NCI-H524 (cell line): ENCODE results near the gene TRPC6.

ENCODE experiments used
- DNase-seq, 2 experiments: peaks; one replicate each; lab custom pipeline; 2025; lab: John Stamatoyannopoulos, UW

TRPC6 gene

GRCh38 chr11:101583251-101584128 is at the start of gene TRPC6:
Gene TRPC6, minus strand, starts transcription at chr11:101584007. Its CDS starts 504 bp downstream, at chr11:101583503.
- peak in 1 of 2 experiments; percentile 7 for DNase-seq

DNA sequence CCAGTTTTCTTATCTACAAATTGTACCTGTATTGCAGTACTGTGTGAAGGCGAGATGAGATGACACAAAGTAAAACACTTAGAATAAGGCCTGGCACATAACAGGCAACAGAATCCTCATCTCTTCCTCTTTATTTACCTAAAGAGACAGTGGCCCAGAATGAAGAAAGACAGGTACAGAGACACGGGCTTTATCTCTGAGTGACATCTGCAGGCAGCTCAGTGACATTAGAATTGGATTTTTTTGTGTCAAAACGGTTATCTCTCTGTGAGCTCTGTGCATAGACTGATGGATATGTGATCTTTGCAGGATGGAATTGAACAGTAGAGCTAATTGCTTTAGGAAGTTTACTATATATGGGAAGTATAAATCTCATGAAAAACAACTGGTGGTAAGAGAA is 36.2 kb upstream of the TRPC6 start:
- DNase-seq, result no peak

DNA sequence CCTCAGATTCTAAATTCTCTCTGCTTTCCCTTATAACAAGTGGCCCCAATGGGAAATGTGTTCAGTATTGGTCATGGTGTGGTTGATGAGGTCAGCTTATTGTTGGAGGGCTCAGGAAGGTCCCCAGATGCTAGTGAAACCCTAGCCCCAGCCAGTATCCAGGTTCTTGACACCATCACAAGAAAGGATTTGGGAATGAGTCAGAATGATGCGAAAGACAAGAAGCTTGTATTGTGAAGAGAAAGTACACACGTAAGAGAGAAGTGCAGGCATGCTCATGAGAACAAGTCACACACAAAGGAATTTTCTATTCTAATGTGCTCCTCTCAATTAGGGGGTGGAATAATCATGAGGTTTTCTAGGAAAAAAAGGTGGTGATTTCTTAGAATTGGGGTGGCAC is 34.9 kb upstream of the TRPC6 start:
- no peak for DNase-seq

DNA sequence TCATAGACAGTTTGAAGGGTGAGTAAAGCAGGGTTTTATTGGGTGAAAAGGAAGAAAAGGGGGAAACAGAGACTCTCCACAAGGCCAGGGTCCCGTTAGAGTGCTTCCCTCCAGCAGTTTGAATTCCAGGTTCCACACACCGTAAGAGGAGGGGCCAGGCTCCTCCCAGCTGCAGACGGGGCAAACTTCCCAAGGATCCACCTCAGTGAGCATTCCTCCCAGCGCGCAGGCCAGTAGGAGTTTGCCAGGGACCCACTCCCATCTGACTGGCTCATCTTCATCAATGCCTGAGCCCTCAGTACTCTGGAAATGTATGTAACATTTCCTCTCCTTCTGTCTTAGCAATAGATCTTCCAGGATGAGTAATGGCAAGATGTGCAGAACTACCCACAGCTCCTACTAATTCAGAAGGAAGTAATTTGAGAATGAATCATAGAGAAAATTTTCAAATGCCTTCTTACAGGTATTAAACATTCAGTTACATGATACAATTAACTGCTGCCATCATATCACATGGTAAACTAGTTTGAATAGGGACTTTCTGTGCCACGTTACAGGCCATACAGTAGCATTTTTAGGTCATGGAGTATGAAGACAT is 34.0 kb upstream of the TRPC6 start:
- DNase-seq, result no peak

DNA sequence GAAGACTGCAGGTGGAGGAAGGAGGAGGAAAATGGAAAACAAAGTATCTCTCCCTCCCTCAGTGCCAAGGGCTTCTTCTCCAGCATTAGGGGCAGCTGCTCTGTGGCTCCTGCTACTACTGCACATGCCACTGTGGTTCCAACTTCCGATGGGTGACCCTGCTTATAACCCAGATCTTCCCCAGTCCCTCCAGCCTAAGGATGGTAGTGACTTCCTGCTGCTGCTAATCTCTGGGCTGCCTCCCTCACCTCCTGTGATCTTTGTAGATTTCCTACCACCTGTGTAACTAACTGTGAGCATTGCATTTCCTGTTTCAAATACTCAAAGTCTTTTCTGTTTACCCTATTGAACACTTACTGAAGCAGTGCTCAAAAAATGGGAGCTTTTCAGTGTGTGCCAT is 28.7 kb upstream of the TRPC6 start:
- DNase-seq, result no peak

DNA sequence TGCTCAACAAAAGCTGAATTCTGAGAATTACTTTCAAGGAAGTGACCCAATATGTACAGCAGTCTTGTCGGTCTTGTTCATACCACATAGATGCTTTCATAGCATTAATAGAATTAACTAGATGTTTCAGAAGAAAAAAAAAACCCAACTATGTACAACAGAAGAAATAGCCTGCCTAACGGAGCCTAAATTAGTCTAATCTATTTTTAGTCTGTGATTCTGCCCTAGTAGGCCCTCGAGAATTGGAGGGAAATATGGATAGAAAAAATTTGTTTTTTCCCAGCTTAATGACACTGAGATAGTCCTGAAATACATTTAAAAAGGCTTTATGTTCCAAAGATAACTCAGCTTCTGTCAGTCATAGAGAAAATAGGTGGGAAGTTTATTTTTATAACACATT is 17.1 kb upstream of the TRPC6 start:
- no peak for DNase-seq

GRCh38 chr11:101586965-101587364 is 3.2 kb upstream of the TRPC6 start:
- no peak for DNase-seq

GRCh38 chr11:101584655-101585054 is 848 bp upstream of the TRPC6 start:
- DNase-seq, result peak in 1 of 2 experiments; percentile 27

DNA sequence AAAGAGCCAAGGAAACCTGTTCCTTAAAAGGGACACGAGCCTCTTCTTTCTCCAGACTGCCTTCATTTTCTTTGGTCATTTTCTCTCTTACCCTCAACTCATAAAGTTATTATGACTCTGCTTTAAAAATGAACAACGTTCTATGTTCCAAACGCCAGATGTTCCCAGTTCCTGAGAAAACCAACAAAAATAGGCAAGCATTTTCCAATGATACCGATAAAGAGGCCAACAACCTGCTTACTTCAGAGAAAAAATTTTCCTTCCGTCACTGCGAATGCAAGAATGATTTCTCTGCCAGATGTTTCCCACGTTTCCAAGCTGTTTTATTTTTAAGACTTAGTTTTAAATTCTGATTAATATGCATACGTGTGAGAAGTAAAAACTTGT is 315 bp upstream of the TRPC6 start:
- no peak for DNase-seq

GRCh38 chr11:101582989-101583250 is 887 bp downstream of the TRPC6 start:
- DNase-seq, result no peak

GRCh38 chr11:101582236-101582988 is 1.4 kb downstream of the TRPC6 start:
- DNase-seq, result no peak

DNA sequence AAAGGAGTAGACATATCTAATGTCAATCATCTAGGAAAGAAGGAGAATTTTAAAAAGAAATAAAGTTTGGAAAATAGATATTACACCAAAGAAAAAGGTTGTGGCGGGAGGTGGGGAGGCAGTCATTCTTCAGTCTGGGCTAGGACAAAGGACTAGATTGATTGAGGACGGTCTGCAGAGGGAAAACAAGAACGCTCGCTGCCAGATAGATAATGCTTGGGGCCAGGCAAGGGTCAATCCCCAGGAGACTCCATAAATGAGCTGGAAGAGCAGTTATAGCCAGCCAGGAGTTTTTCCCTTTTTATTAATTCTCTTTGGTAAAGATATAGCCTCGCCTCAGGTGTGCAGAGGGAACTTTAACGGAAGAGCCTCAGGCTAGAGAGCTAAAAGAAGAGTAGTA is 6.3 kb downstream of the TRPC6 start:
- DNase-seq, result no peak

- DNase-seq, result no peak
Observed at GRCh38 chr11:101576456-101576855, 7.4 kb downstream of the TRPC6 start.

DNA sequence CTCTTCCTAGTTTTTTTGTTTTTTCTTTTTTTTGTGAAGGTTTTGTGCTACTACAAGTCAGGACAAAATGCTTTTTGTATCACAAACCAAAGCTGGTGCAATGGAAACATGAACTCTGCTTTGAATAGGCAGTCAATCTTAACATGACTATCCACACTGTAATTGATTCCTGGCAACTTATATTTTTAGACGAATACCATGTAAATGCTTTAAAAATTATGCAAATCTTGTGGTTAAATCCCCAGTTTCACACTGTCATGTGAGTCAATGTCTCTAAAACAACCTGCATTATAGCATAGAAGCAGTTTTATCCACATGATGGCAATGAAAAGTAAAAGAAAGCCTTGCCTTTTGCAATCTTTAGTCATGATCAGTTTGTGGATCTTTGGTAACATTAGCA is 8.9 kb downstream of the TRPC6 start:
- DNase-seq, result no peak

DNA sequence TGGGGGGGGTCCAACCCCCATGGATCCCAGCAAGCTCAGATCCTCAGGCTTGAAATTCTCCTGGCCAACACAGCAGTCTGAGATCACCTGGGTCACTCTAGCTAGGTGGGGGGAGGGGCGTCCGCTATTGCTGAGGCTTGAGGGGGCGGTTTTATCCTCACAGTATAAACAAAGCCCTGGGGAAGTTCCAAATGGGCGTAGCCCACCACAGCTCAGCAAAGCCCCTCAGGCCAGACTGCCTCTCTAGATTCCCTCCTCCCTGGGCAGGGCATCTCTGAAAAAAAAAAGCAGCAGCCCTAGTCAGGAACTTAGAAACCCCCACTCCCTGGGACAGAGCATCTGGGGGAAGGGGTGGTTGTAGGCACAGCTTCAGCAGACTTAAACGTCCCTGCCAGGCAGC is 16.7 kb downstream of the TRPC6 start:
- DNase-seq, result no peak

DNA sequence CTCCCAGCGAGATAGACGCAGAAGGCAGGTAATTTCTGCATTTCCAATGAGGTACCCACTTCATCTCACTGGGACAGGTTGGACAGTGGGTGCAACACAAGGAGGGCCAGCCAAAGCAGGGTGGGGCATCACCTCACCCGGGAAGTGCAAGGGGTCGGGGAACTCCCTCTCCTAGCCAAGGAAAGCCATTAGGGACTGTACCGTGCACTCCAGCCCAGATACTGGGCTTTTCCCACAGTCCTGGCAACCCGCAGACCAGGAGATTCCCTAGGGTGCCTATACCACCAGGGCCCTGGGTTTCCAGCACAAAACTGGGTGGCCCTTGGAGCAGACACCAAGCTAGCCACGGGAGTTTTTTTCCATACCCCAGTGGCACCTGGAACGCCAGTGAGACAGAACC is 17.2 kb downstream of the TRPC6 start:
- DNase-seq, result no peak

- no peak for DNase-seq
Observed at GRCh38 chr11:101563166-101563565, 20.6 kb downstream of the TRPC6 start.

DNA sequence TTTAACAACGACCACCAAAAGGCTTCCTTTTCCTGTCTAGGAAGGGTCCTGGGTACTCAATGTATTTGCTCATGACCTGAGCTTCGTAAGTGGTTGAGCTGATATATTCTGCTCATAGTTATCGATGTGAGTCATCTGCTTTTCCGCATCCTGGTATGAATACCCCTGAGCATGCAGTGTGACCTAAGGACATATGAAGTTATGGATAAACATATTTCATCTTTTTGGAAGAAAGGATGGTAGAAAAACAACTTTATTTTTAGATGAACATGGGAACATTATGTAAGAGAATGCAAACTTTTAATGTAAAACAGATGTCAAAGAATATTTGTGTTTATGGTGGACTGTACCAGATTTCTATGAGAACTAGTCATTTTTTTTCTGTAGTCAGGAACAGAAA is 28.4 kb downstream of the TRPC6 start:
- no peak for DNase-seq

GRCh38 chr11:101553891-101554292 is 29.9 kb downstream of the TRPC6 start:
- DNase-seq, result no peak

DNA sequence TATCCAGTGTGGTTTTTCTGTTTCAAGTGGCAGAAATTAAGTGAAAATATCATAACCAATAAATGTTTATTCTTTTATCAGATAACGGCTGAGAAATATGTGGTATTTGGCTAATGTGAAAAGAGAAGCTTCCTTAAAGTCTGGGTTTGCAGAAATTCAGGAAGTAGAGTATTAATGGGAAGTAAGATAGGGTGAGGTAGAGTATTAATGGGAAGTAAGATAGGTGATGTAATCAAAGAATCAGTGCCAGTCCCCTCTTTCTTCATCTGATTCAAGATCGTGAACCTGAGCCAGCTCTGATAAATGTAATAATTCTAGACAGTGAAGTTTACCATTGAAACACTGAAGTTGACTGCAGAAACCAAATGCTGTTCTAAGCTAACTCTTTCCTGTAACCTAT is 30.9 kb downstream of the TRPC6 start:
- no peak for DNase-seq

DNA sequence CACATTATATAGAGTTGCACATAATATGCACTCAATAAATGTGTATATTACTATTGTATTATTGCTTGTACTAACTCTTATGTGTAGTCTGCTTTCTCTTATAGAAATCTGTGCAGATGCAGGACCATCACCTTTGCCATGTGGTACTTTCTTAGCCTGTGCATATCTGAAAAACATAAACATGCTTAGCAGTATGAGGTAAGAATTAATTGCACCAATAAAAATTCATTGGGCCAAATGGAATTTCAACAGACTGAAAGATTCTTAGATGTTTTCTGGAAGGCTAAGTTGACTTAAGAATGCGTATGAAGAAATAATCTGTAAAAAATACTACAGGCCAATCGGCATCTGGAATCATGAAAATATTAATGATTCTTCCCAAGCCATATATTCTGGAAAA is 55.3 kb downstream of the TRPC6 start:
- no peak for DNase-seq

- DNase-seq, result no peak
Observed at GRCh38 chr11:101523634-101524260, 60.1 kb downstream of the TRPC6 start.

DNA sequence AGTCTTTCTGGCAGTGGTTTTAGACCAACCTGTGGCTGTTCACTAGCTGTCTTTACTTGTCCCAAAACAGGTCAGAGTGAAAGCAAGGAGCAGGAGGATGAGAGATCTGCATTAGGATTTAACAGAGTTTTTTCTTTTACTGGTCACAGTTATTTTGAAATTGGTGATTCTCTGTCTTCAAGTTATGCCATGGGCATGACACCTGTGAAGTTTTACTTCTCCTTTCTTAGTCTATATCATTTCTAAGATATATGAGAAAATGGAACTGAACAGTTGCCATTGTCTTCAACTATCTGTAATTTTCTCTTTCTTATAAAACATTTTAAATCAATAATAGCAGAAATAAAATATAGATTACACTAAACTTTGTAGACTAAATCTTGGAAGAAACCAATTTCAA is 60.6 kb downstream of the TRPC6 start:
- no peak for DNase-seq
